Peyer's patch (tissue), 4 donors: ENCODE data around the gene HELZ.

Experiments
- CTCF ChIP-seq, 6 experiments: fragments of 450-650 bp in 4 of 6; fragments of 200-600 bp in 2 of 6; sonication (generic) in 1 of 6; IDR thresholded peaks; one replicate each; pipeline ENCODE4 v1.5.1; 2017 to 2019; ENCODE audit warnings: antibody characterized with exemption in 6 of 6, mild to moderate bottlenecking in 3 of 6, moderate library complexity in 1 of 6
- POLR2A ChIP-seq, 2 donors: fragments of 450-650 bp; IDR thresholded peaks; one replicate each; pipeline ENCODE4 v1.5.1; 2017; ENCODE audit warnings: antibody characterized with exemption in 2 of 2, mild to moderate bottlenecking in 2 of 2, moderate library complexity in 2 of 2

- TF ChIP-seq CTCF (IDR thresholded peaks at IDR 0.05) (no peak), POLR2A (IDR thresholded peaks at IDR 0.05) (no peak)
These were observed 3.2 kb downstream of the HELZ start for GRCh38 chr17:67241719-67242341.
